Measurements from ENCODE around the gene THAP10. TPM values are rescaled to one million over a fixed set of nuclear protein-coding genes. Genes with fewer than 3 reads are reported as not detected.
"Not testable (repeated sequence)": the region's sequence is repeated elsewhere in the genome, so short reads cannot be mapped to it uniquely, and the experiment has no call there.

THAP10 gene
- total and polyA plus RNA-seq, 4 donors: 0.90 to 14.5 (median 1.4) TPM

DNA sequence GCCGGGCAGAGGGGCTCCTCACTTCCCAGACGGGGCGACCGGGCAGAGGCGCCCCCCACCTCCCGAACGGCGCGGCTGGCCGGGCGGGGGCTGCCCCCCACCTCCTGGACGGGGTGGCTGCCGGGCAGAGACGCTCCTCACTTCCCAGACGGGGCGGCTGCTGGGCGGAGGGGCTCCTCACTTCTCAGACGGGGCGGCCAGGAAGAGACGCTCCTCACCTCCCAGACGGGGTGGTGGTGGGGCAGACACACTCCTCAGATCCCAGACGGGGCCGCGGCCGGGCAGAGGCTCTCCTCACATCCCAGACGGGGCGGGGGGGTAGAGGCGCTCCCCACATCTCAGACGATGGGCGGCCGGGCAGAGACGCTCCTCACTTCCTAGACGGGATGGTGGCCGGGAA lies 20.7 kb downstream of the THAP10 start:
- 93 to 94% methylated on average over 34 of the region's 34 CpGs for WGBS, 2 donors
- not testable (repeated sequence) for H3K27me3 ChIP-seq (ENCODE audit: control insufficient read depth in 1 of 2, insufficient read depth in 2 of 2, low read length in 1 of 2)

DNA sequence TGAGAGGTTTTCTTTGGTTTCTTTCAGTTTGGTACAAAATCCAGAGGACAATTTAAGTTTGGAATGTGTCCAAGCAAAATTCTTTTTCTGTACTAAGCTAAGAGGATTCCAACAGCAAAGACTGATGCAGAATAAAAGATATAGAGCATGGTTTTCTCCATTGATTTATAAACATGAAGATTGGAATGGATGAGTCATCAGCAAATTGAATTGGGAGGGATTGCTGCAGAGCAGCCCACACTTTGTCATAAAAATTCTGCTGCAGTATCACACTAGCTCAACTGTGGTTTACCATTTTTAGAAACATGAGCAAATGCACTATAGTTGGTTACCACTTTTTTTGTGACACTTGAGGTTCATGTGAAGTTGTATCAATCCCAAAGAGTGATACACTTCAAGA lies 22.2 kb downstream of the THAP10 start:
- Histone ChIP-seq H3K9me3 (ENCODE audit: control insufficient read depth, low read length) (peaks cover 2% of the 10 kb centered on the region), H3K27me3 (ENCODE audit: control insufficient read depth in 1 of 2, insufficient read depth in 2 of 2, low read length in 1 of 2) (peaks cover 0 to 2% of the 10 kb centered on the region in 2 donors), H3K4me3 (ENCODE audit: low read length in 2 of 2) (no peak overlapping the region), H3K27ac (ENCODE audit: low read depth in 1 of 2, low read length in 2 of 2) (no peak overlapping the region), H3K4me1 (ENCODE audit: control insufficient read depth in 1 of 2, insufficient read depth in 2 of 2, low read length in 2 of 2) (no peaks in the 10 kb centered on the region), H3K36me3 (ENCODE audit: control insufficient read depth in 1 of 2, insufficient read depth in 2 of 2, low read length in 1 of 2) (no peaks in the 10 kb centered on the region)
- intact Hi-C loops (cut with DNase I): loop anchor here in 1 of 2 donors (10.0 kb wide), 1 partner anchor 195 kb away; no protein-coding TSS in a partner anchor
- no peak for DNase-seq
- peak; percentile 67 for ATAC-seq (ENCODE audit: low FRiP score)

More for the DNA sequence above, 20.7 kb downstream of the THAP10 start:
- not testable (repeated sequence) for DNase-seq; H3K4me1 ChIP-seq (ENCODE audit: control insufficient read depth in 1 of 2, insufficient read depth in 2 of 2, low read length in 2 of 2); H3K27ac ChIP-seq (ENCODE audit: low read depth in 1 of 2, low read length in 2 of 2); ATAC-seq (ENCODE audit: low FRiP score); H3K9me3 ChIP-seq (ENCODE audit: control insufficient read depth, low read length); H3K4me3 ChIP-seq (ENCODE audit: low read length in 2 of 2); H3K36me3 ChIP-seq (ENCODE audit: control insufficient read depth in 1 of 2, insufficient read depth in 2 of 2, low read length in 1 of 2)
- intact Hi-C loops (cut with DNase I): loop anchor here in 1 of 2 donors (10.0 kb wide), 1 partner anchor 197 kb away; no protein-coding TSS in a partner anchor

DNA sequence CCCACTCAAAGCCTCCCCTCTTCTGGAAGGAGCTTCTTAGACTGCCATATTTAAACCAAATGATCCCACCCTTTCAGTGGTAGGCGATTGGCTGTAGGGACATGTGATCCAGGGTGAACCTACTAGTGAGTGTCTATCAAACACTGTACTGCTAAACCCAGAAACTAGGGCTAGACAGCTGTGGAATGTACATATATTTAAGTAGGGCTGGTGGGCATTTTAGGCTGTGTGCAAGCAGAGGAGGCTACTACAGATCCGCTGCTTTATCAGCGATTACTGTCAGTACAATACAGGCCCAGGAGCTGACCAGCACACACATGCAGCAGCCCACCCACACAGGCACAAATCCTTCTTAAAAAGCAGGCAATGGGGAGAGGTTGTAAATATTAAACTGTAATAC lies 22.9 kb downstream of the THAP10 start:
- WGBS, 2 donors: 74 to 81% methylated on average over 3 of the region's 3 CpGs

DNA sequence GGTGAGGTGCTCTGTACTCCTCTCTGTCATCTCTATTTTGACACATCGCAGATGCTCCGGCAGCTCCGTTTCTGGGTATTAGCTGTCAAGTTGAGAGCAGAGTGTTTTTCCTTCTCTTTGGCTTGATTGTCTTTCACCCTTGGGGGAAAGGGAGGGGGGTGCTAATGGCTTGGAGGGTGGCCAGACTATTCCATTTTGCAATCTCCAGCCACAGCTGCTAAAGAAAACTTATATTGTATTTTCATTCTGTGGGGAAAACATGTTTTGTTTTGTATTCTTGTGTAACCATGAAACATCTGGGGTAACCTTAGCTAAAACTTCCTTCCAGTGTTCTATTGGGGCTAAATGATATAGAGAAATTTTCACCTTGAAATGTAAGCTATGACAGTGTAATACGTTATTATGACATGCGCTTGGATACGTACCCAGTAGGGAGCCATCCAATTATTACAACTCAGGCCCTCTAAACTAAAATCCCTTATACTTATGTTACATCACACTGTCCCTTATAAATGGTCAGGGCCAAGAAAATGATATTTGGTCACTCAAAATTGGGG lies 24.2 kb downstream of the THAP10 start:
- H3K27ac ChIP-seq (ENCODE audit: low read depth in 1 of 2, low read length in 2 of 2): no peak overlapping the region
- no peaks in the 10 kb centered on the region for H3K27me3 ChIP-seq (ENCODE audit: control insufficient read depth in 1 of 2, insufficient read depth in 2 of 2, low read length in 1 of 2)
- no peaks in the 10 kb centered on the region for H3K36me3 ChIP-seq (ENCODE audit: control insufficient read depth in 1 of 2, insufficient read depth in 2 of 2, low read length in 1 of 2)
- 60 to 66% methylated on average over 6 of the region's 6 CpGs for WGBS, 2 donors
- intact Hi-C loops (cut with DNase I): no loop called here
- no peaks in the 10 kb centered on the region for H3K4me1 ChIP-seq (ENCODE audit: control insufficient read depth in 1 of 2, insufficient read depth in 2 of 2, low read length in 2 of 2)
- no peaks in the 10 kb centered on the region for H3K9me3 ChIP-seq (ENCODE audit: control insufficient read depth, low read length)
- ATAC-seq (ENCODE audit: low FRiP score) (peak; percentile 24), DNase-seq (no peak)
- H3K4me3 ChIP-seq (ENCODE audit: low read length in 2 of 2): no peak overlapping the region

More for the DNA sequence above, 22.9 kb downstream of the THAP10 start:
- H3K27ac ChIP-seq (ENCODE audit: low read depth in 1 of 2, low read length in 2 of 2): no peak overlapping the region
- H3K9me3 ChIP-seq (ENCODE audit: control insufficient read depth, low read length): peaks cover 2% of the 10 kb centered on the region
- no peaks in the 10 kb centered on the region for H3K36me3 ChIP-seq (ENCODE audit: control insufficient read depth in 1 of 2, insufficient read depth in 2 of 2, low read length in 1 of 2)
- H3K4me3 ChIP-seq (ENCODE audit: low read length in 2 of 2): no peak overlapping the region
- H3K4me1 ChIP-seq (ENCODE audit: control insufficient read depth in 1 of 2, insufficient read depth in 2 of 2, low read length in 2 of 2): no peaks in the 10 kb centered on the region
- H3K27me3 ChIP-seq (ENCODE audit: control insufficient read depth in 1 of 2, insufficient read depth in 2 of 2, low read length in 1 of 2): peaks cover 0 to 2% of the 10 kb centered on the region in 2 donors
- no peak for DNase-seq
- ATAC-seq (ENCODE audit: low FRiP score): no peak
- intact Hi-C loops (cut with DNase I): no loop called here

DNA sequence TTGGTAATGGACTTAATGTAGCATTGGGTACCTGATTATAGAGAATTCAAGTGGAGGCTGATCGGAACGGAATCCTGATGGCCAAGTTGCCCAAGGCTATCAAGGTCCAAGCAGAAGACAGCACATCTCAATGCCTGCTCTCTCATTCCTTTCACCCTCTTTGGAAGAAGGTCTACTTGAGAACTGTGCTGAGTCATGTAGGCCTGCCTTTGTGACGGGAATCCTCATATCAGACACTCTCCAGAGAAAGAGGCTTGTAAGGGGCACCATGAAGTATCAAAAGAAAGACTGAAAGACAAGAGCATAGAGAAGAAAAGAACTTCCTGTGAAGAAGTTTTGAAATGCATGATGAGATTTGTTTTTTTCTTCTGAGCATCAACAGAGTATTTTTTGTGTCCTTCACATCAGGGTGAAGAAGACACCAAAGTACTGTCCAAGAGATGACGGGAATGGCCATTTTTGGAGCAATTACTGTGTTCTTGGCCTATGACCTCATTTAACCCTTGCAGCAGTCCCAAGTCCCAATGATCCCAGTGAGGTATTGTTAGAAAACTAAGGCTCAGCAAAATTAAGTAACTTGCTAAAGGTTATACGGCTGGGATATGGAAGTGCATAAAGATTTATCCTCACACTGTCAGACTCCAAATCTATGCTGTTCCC lies 25.1 kb downstream of the THAP10 start:
- Histone ChIP-seq H3K4me1 (ENCODE audit: control insufficient read depth in 1 of 2, insufficient read depth in 2 of 2, low read length in 2 of 2) (no peaks in the 10 kb centered on the region), H3K36me3 (ENCODE audit: control insufficient read depth in 1 of 2, insufficient read depth in 2 of 2, low read length in 1 of 2) (no peaks in the 10 kb centered on the region), H3K27ac (ENCODE audit: low read depth in 1 of 2, low read length in 2 of 2) (no peak overlapping the region), H3K9me3 (ENCODE audit: control insufficient read depth, low read length) (no peaks in the 10 kb centered on the region), H3K4me3 (ENCODE audit: low read length in 2 of 2) (no peak overlapping the region), H3K27me3 (ENCODE audit: control insufficient read depth in 1 of 2, insufficient read depth in 2 of 2, low read length in 1 of 2) (no peaks in the 10 kb centered on the region)
- no peak for DNase-seq
- ATAC-seq (ENCODE audit: low FRiP score): no peak
- intact Hi-C loops (cut with DNase I): no loop called here
- WGBS, 2 donors: 94 to 97% methylated on average over 5 of the region's 5 CpGs

DNA sequence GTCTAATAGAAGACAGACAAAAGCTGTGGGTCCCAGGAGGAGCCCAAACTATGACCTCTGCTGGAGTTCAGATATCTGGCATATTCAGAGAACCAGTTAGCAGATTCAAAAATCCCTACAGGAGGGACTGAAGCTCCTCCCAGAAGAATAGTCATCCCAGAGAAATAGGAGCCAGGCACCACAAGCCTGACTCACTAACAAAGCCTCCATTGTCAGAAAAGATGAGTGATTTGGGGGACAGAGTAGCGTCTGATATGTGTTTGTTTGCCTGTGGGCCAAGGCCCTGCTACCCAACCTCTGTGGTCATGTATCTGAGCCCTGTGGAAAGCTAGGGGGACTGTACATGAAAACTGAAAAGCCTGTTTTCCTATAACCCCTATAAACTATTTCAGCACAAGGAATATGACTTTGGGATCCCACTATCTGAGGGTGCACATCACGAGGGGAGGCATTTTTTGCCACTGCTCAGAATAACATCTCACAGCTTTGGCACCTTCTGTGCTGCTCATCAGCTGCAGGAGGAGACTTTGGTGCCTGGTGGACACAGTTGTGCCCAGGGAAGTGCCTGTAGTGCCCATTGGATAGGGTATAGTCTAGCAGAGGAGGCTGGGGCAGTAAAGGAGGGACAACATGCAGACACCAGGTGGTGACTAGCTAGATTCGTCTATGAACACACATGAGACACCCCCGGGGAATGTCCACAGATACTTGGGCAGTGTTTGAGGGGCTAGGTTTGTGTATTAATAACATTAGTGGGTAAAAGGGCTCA lies 28.6 kb downstream of the THAP10 start:
- intact Hi-C loops (cut with DNase I): no loop called here
- peak; percentile 8 for ATAC-seq (ENCODE audit: low FRiP score)
- WGBS, 2 donors: 59 to 64% methylated on average over 4 of the region's 4 CpGs
- Histone ChIP-seq H3K9me3 (ENCODE audit: control insufficient read depth, low read length) (no peaks in the 10 kb centered on the region), H3K36me3 (ENCODE audit: control insufficient read depth in 1 of 2, insufficient read depth in 2 of 2, low read length in 1 of 2) (no peaks in the 10 kb centered on the region), H3K4me1 (ENCODE audit: control insufficient read depth in 1 of 2, insufficient read depth in 2 of 2, low read length in 2 of 2) (no peaks in the 10 kb centered on the region), H3K4me3 (ENCODE audit: low read length in 2 of 2) (no peak overlapping the region), H3K27ac (ENCODE audit: low read depth in 1 of 2, low read length in 2 of 2) (no peak overlapping the region), H3K27me3 (ENCODE audit: control insufficient read depth in 1 of 2, insufficient read depth in 2 of 2, low read length in 1 of 2) (no peaks in the 10 kb centered on the region)
- DNase-seq: no peak

DNA sequence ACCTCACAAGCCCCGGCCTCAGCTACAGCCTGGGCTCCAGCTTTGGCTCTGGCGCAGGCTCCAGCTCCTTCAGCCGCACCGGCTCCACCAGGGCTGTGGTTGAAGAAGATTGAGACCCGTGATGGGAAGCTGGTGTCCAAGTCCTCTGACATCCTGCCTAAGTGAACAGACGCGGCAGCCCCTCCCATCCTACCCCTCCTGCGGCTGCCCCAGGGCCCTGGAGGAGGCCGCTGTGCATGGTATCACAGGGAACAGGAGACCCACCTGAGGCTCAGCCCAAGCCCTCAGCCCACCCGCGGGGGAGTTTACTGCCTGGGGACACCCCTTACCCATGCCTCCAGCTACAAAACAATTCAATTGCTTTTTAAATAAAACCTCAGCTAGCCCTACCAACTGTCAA lies 32.2 kb downstream of the THAP10 start:
- 84 to 91% methylated on average over 11 of the region's 11 CpGs for WGBS, 2 donors
- no peaks in the 10 kb centered on the region for H3K4me1 ChIP-seq (ENCODE audit: control insufficient read depth in 1 of 2, insufficient read depth in 2 of 2, low read length in 2 of 2)
- no peaks in the 10 kb centered on the region for H3K27me3 ChIP-seq (ENCODE audit: control insufficient read depth in 1 of 2, insufficient read depth in 2 of 2, low read length in 1 of 2)
- no peaks in the 10 kb centered on the region for H3K36me3 ChIP-seq (ENCODE audit: control insufficient read depth in 1 of 2, insufficient read depth in 2 of 2, low read length in 1 of 2)
- H3K27ac ChIP-seq (ENCODE audit: low read depth in 1 of 2, low read length in 2 of 2): no peak overlapping the region
- no peaks in the 10 kb centered on the region for H3K9me3 ChIP-seq (ENCODE audit: control insufficient read depth, low read length)
- DNase-seq (no peak), ATAC-seq (ENCODE audit: low FRiP score) (no peak)
- intact Hi-C loops (cut with DNase I): no loop called here
- H3K4me3 ChIP-seq (ENCODE audit: low read length in 2 of 2): no peak overlapping the region

DNA sequence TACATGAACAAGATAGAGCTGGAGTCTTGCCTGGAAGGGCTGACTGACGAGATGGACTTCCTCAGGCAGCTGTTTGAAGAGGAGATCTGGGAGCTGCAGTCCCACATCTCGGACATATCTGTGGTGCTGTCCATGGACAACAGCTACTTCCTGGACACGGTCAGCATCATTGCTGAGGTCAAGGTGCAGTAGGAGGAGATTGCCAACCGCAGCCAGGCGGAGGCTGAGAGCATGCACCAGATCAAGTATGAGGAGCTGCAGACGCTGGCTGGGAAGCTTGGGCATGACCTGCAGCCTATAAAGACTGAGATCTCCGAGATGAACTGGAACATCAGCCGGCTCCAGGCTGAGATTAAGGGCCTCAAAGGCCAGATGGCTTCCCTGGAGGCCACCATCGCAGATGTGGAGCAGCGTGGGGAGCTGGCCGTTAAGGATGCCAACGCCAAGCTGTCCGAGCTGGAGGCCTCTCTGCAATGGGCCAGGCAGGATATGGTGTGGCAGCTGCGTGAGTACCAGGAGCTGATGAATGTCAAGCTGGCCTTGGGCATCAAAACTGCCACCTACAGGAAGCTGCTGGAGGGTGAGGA lies 32.8 kb downstream of the THAP10 start:
- WGBS, 2 donors: 90 to 91% methylated on average over 14 of the region's 14 CpGs
- no peak overlapping the region for H3K4me3 ChIP-seq (ENCODE audit: low read length in 2 of 2)
- no peaks in the 10 kb centered on the region for H3K27me3 ChIP-seq (ENCODE audit: control insufficient read depth in 1 of 2, insufficient read depth in 2 of 2, low read length in 1 of 2)
- H3K27ac ChIP-seq (ENCODE audit: low read depth in 1 of 2, low read length in 2 of 2): no peak overlapping the region
- intact Hi-C loops (cut with DNase I): no loop called here
- no peaks in the 10 kb centered on the region for H3K4me1 ChIP-seq (ENCODE audit: control insufficient read depth in 1 of 2, insufficient read depth in 2 of 2, low read length in 2 of 2)
- no peaks in the 10 kb centered on the region for H3K9me3 ChIP-seq (ENCODE audit: control insufficient read depth, low read length)
- no peaks in the 10 kb centered on the region for H3K36me3 ChIP-seq (ENCODE audit: control insufficient read depth in 1 of 2, insufficient read depth in 2 of 2, low read length in 1 of 2)
- DNase-seq: no peak
- no peak for ATAC-seq (ENCODE audit: low FRiP score)

Measured in aorta (tissue), 5 donors.